ENCODE data around the gene MLLT6.

DNA sequence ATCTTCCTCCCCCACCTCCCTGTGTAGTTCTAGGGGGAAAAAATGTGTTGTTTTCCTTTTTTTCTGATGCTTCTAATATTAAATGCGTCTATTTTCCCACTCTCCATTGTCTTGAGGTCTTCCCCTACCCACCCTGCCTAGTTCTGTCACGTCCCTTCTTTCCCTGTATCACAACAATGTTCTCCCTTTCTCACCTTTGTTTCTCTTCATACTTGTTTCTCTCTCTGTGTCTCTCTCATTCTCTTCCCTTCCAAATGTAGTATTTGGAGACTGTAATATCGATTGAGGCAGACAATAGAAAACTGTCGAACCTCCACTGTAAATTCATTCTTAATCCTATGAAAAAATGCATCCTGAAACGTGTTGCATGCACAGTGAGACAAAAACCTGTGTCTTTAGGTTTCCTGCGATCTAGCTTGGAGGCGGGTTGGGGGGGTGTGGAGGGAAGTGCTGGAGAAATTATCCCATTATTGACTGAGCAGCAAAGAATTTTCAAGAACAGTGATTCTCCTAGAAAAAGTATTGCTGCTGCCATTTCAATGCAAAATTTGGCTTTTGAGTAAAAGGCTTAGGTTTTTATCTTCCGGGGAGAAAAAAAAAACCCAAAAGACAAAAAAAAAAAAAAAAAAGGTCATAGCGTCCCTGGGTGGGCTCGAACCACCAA lies 46.2 kb downstream of the MLLT6 start:
- TF ChIP-seq, protein P1, sequence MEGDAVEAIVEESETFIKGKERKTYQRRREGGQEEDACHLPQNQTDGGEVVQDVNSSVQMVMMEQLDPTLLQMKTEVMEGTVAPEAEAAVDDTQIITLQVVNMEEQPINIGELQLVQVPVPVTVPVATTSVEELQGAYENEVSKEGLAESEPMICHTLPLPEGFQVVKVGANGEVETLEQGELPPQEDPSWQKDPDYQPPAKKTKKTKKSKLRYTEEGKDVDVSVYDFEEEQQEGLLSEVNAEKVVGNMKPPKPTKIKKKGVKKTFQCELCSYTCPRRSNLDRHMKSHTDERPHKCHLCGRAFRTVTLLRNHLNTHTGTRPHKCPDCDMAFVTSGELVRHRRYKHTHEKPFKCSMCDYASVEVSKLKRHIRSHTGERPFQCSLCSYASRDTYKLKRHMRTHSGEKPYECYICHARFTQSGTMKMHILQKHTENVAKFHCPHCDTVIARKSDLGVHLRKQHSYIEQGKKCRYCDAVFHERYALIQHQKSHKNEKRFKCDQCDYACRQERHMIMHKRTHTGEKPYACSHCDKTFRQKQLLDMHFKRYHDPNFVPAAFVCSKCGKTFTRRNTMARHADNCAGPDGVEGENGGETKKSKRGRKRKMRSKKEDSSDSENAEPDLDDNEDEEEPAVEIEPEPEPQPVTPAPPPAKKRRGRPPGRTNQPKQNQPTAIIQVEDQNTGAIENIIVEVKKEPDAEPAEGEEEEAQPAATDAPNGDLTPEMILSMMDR (IDR thresholded peaks at IDR 0.05): no peak
- TF ChIP-seq EP300 (IDR thresholded peaks at IDR 0.05) (no peak), POLR2A (IDR thresholded peaks at IDR 0.05) (no peak)

Measured in ovary (tissue), 3 donors.